Type B pancreatic cell (in vitro differentiated cells): ENCODE data around the gene MYBL2. TPM values are rescaled to one million over a fixed set of nuclear protein-coding genes. Genes with fewer than 3 reads are reported as not detected.

Experiments
- DNase-seq: peaks from one replicate; pipeline ENCODE4 v3.0.0; 2021; ENCODE audit warnings: mixed read lengths; ENCODE audit not compliant: unreplicated experiment; ENCODE audit errors: extremely low spot score
- H3K27ac Mint-ChIP-seq: 2 replicates; pipeline ENCODE4 v1.8.0; 2021; ENCODE audit warnings: mild to moderate bottlenecking, mixed read lengths
- H3K27me3 Mint-ChIP-seq: 2 replicates; pipeline ENCODE4 v1.8.0; 2021; ENCODE audit warnings: mixed read lengths
- H3K36me3 Mint-ChIP-seq: 2 replicates; pipeline ENCODE4 v1.8.0; 2021; ENCODE audit warnings: mixed read lengths
- H3K4me1 Mint-ChIP-seq: one replicate; pipeline ENCODE4 v1.8.0; 2021; ENCODE audit warnings: mixed read lengths; ENCODE audit not compliant: unreplicated experiment
- H3K4me3 Mint-ChIP-seq: 2 replicates; pipeline ENCODE4 v1.8.0; 2021; ENCODE audit warnings: mild to moderate bottlenecking, mixed read lengths
- H3K9me3 Mint-ChIP-seq: 2 replicates; pipeline ENCODE4 v1.8.0; 2021; ENCODE audit warnings: mixed read lengths
- CTCF ChIP-seq: fragments of 200-600 bp; sonication (generic); conservative IDR thresholded peaks from 2 replicates; pipeline ENCODE4 v1.5.0; 2021; ENCODE audit warnings: antibody characterized with exemption, mild to moderate bottlenecking
- total RNA-seq: library from RNA; stranded (reverse); gene quantifications from 2 replicates; pipeline ENCODE4 v1.2.1, GENCODE V29; 2021; ENCODE audit warnings: low replicate concordance

MYBL2 gene
- total RNA-seq, 1 donor from 2014 or later, result 51.0 TPM

GRCh38 chr20:43740642-43741041 lies 73.7 kb downstream of the MYBL2 start:
- no peak for TF ChIP-seq CTCF
- DNase-seq, result no peak
- H3K36me3 Mint-ChIP-seq, result no peaks in the 10 kb centered on the region
- H3K4me1 Mint-ChIP-seq, result no peaks in the 10 kb centered on the region
- peaks cover 7% of the 10 kb centered on the region for H3K27me3 Mint-ChIP-seq
- H3K4me3 Mint-ChIP-seq, result no peak overlapping the region
- no peaks in the 10 kb centered on the region for H3K9me3 Mint-ChIP-seq
- H3K27ac Mint-ChIP-seq, result no peak overlapping the region

- no peak overlapping the region for H3K27ac Mint-ChIP-seq
- H3K36me3 Mint-ChIP-seq, result no peaks in the 10 kb centered on the region
- H3K4me3 Mint-ChIP-seq, result no peak overlapping the region
- no peak for TF ChIP-seq CTCF
- no peaks in the 10 kb centered on the region for H3K9me3 Mint-ChIP-seq
- H3K4me1 Mint-ChIP-seq, result no peaks in the 10 kb centered on the region
- DNase-seq, result no peak
- H3K27me3 Mint-ChIP-seq, result peaks cover 17% of the 10 kb centered on the region
Measured at GRCh38 chr20:43744151-43744611, 77.3 kb downstream of the MYBL2 start.

GRCh38 chr20:43744966-43745730 lies 78.2 kb downstream of the MYBL2 start:
- Mint-ChIP-seq H3K4me3 (no peak overlapping the region), H3K27ac (no peak overlapping the region), H3K27me3 (peaks cover 23% of the 10 kb centered on the region), H3K36me3 (no peaks in the 10 kb centered on the region), H3K4me1 (no peaks in the 10 kb centered on the region), H3K9me3 (no peaks in the 10 kb centered on the region)
- no peak for DNase-seq
- TF ChIP-seq CTCF, result no peak

GRCh38 chr20:43746344-43747137 lies 79.6 kb downstream of the MYBL2 start:
- no peaks in the 10 kb centered on the region for H3K9me3 Mint-ChIP-seq
- no peak overlapping the region for H3K4me3 Mint-ChIP-seq
- H3K27me3 Mint-ChIP-seq, result peaks cover 33% of the 10 kb centered on the region
- no peaks in the 10 kb centered on the region for H3K4me1 Mint-ChIP-seq
- peak overlapping the region; percentile 16 for H3K27ac Mint-ChIP-seq
- no peaks in the 10 kb centered on the region for H3K36me3 Mint-ChIP-seq
- no peak for TF ChIP-seq CTCF
- DNase-seq, result no peak

GRCh38 chr20:43748274-43748673 lies 81.4 kb downstream of the MYBL2 start:
- H3K9me3 Mint-ChIP-seq, result no peaks in the 10 kb centered on the region
- H3K27ac Mint-ChIP-seq, result no peak overlapping the region
- no peaks in the 10 kb centered on the region for H3K36me3 Mint-ChIP-seq
- peaks cover 40% of the 10 kb centered on the region for H3K27me3 Mint-ChIP-seq
- no peaks in the 10 kb centered on the region for H3K4me1 Mint-ChIP-seq
- no peak overlapping the region for H3K4me3 Mint-ChIP-seq
- DNase-seq, result no peak
- no peak for TF ChIP-seq CTCF
